Tibial nerve (tissue), 4 donors: Measurements from ENCODE around the gene PPP2R2D. TPM values are rescaled to one million over a fixed set of nuclear protein-coding genes. Genes with fewer than 3 reads are reported as not detected.

Experiments
- DNase-seq, 2 donors: peaks; one replicate each; pipeline ENCODE4 v3.0.0-alpha.2; 2019; ENCODE audit warnings: low spot score in 2 of 2
- H3K27ac ChIP-seq, 4 donors: fragments of 200-600 bp; sonication (generic) in 3 of 4; one replicate each; pipeline ENCODE4 v1.5.1; 2017 to 2019; ENCODE audit warnings: mild to moderate bottlenecking in 1 of 4
- H3K27me3 ChIP-seq, 2 donors: fragments of 200-600 bp; sonication (generic) in 1 of 2; one replicate each; pipeline versions ENCODE4 v1.5.1 to v1.6.0; 2017 to 2019
- H3K36me3 ChIP-seq, 3 donors: fragments of 200-600 bp; sonication (generic); one replicate each; pipeline ENCODE4 v1.5.1; 2018 to 2019
- H3K4me1 ChIP-seq, 4 donors: fragments of 200-600 bp; sonication (generic) in 3 of 4; one replicate each; pipeline ENCODE4 v1.5.1; 2017 to 2019
- H3K4me3 ChIP-seq, 4 donors: fragments of 200-600 bp; sonication (generic) in 3 of 4; one replicate each; pipeline ENCODE4 v1.5.1; 2017 to 2019; ENCODE audit warnings: mild to moderate bottlenecking in 1 of 4, moderate library complexity in 1 of 4
- H3K9me3 ChIP-seq, 4 donors: fragments of 200-600 bp; sonication (generic) in 3 of 4; one replicate each; pipeline ENCODE4 v1.5.1; 2017 to 2019
- CTCF ChIP-seq, 5 experiments: fragments of 200-600 bp in 3 of 5; fragments of 450-650 bp in 2 of 5; sonication (generic) in 3 of 5; IDR thresholded peaks; one replicate each; pipeline ENCODE4 v1.5.1; 2016 to 2019; ENCODE audit warnings: antibody characterized with exemption in 5 of 5, mild to moderate bottlenecking in 3 of 5, moderate library complexity in 2 of 5
- EP300 ChIP-seq, 2 donors: sonication (generic); formaldehyde crosslinking; IDR thresholded peaks; one replicate each; pipeline ENCODE4 v1.6.1; 2017; ENCODE audit warnings: antibody characterized with exemption in 2 of 2, mild to moderate bottlenecking in 1 of 2
- POLR2A ChIP-seq, 2 donors: fragments of 450-650 bp; IDR thresholded peaks; one replicate each; pipeline ENCODE4 v1.6.1; 2017; ENCODE audit warnings: antibody characterized with exemption in 2 of 2, mild to moderate bottlenecking in 2 of 2, moderate library complexity in 2 of 2
- WGBS, 2 donors: methylation state at CpG; one replicate each; pipeline ENCODE4 v1.1.5; 2018; 5-methylcytosine and 5-hydroxymethylcytosine counted together
- total RNA-seq, 4 donors: library from RNA; depleted of rRNA; stranded (reverse); fragments of >200 nt; gene quantifications; one replicate each; pipeline ENCODE4 v1.1.0, GENCODE V29; 2016

Gene PPP2R2D
- total RNA-seq, 4 donors from 2014 or later, result 22.9 to 35.1 (median 28.9) TPM

GRCh38 chr10:131928248-131929095 is 27.7 kb downstream of the PPP2R2D start:
- peak overlapping the region in 2 of 4 donors; percentile 5 to 44 for H3K27ac ChIP-seq
- DNase-seq, result no peak
- TF ChIP-seq CTCF (IDR thresholded peaks at IDR 0.05) (no peak), EP300 (IDR thresholded peaks at IDR 0.05) (no peak), POLR2A (IDR thresholded peaks at IDR 0.05) (no peak)
- peaks cover 0 to 12% (median 0%) of the 10 kb centered on the region in 4 donors for H3K9me3 ChIP-seq
- H3K4me1 ChIP-seq, result peaks cover 0 to 59% (median 19%) of the 10 kb centered on the region in 4 donors
- WGBS, 2 donors, result 50 to 63% methylated on average over 18 of the region's 18 CpGs
- no peak overlapping the region for H3K4me3 ChIP-seq
- no peaks in the 10 kb centered on the region for H3K27me3 ChIP-seq
- H3K36me3 ChIP-seq, result peaks cover 0 to 3% (median 0%) of the 10 kb centered on the region in 3 donors

GRCh38 chr10:131929122-131929845 is 28.5 kb downstream of the PPP2R2D start:
- Histone ChIP-seq H3K9me3 (peaks cover 0 to 12% (median 0%) of the 10 kb centered on the region in 4 donors), H3K36me3 (peaks cover 0 to 3% (median 0%) of the 10 kb centered on the region in 3 donors), H3K27ac (peak overlapping the region in 1 of 4 donors; percentile 5), H3K4me1 (peaks cover 0 to 60% (median 20%) of the 10 kb centered on the region in 4 donors), H3K4me3 (no peak overlapping the region), H3K27me3 (no peaks in the 10 kb centered on the region)
- DNase-seq, result no peak
- no peak for TF ChIP-seq POLR2A (IDR thresholded peaks at IDR 0.05)
- no peak for TF ChIP-seq CTCF (IDR thresholded peaks at IDR 0.05)
- no peak for TF ChIP-seq EP300 (IDR thresholded peaks at IDR 0.05)
- 79 to 83% methylated on average over 23 of the region's 23 CpGs for WGBS, 2 donors

- TF ChIP-seq POLR2A (IDR thresholded peaks at IDR 0.05), result no peak
- TF ChIP-seq EP300 (IDR thresholded peaks at IDR 0.05), result no peak
- TF ChIP-seq CTCF (IDR thresholded peaks at IDR 0.05), result no peak
- DNase-seq, result no peak
- H3K27ac ChIP-seq, result no peak overlapping the region
Measured at GRCh38 chr10:131930150-131930549, 29.3 kb downstream of the PPP2R2D start.

GRCh38 chr10:131930586-131931330 is 29.9 kb downstream of the PPP2R2D start:
- no peak for DNase-seq
- Histone ChIP-seq H3K36me3 (peaks cover 0 to 14% (median 3%) of the 10 kb centered on the region in 3 donors), H3K4me3 (no peak overlapping the region), H3K27me3 (no peaks in the 10 kb centered on the region), H3K4me1 (peaks cover 0 to 65% (median 20%) of the 10 kb centered on the region in 4 donors), H3K27ac (no peak overlapping the region), H3K9me3 (peaks cover 0 to under 1% (median 0%) of the 10 kb centered on the region in 4 donors)
- no peak for TF ChIP-seq CTCF (IDR thresholded peaks at IDR 0.05)
- no peak for TF ChIP-seq POLR2A (IDR thresholded peaks at IDR 0.05)
- TF ChIP-seq EP300 (IDR thresholded peaks at IDR 0.05), result no peak
- WGBS, 2 donors, result 87 to 91% methylated on average over 16 of the region's 16 CpGs

More at GRCh38 chr10:131930150-131930549, 29.3 kb downstream of the PPP2R2D start:
- WGBS, 2 donors, result 57 to 61% methylated on average over 4 of the region's 4 CpGs
- Histone ChIP-seq H3K27me3 (no peaks in the 10 kb centered on the region), H3K4me1 (peaks cover 0 to 65% (median 20%) of the 10 kb centered on the region in 4 donors), H3K36me3 (peaks cover 0 to 11% (median 3%) of the 10 kb centered on the region in 3 donors), H3K9me3 (peaks cover 0 to 7% (median 0%) of the 10 kb centered on the region in 4 donors), H3K4me3 (no peak overlapping the region)
